NB4 (cell line): ENCODE data around the gene AFF3.

Experiments
- DNase-seq: peaks from one replicate; pipeline ENCODE4 v3.0.0; 2010; ENCODE audit warnings: low read depth
- H3K4me3 ChIP-seq: one replicate; pipeline ENCODE4 v1.5.1; 2011; ENCODE audit warnings: mild to moderate bottlenecking, low read depth, low read length, moderate library complexity
- CTCF ChIP-seq: IDR thresholded peaks from one replicate; pipeline ENCODE4 v1.5.1; 2012; ENCODE audit warnings: low read depth, low read length
- MAX ChIP-seq: IDR thresholded peaks from 2 replicates; pipeline ENCODE4 v1.6.1; 2011; ENCODE audit warnings: low read depth, low read length
- MYC ChIP-seq: IDR thresholded peaks from 2 replicates; pipeline ENCODE4 v1.6.1; 2011; ENCODE audit warnings: low read depth, low read length
- POLR2A ChIP-seq: IDR thresholded peaks from 2 replicates; pipeline ENCODE4 v1.6.1; 2011; ENCODE audit warnings: mild to moderate bottlenecking; ENCODE audit not compliant: insufficient read length; ENCODE audit errors: extremely low read depth

AFF3 gene

GRCh38 chr2:100012561-100012960, 129.8 kb downstream of the AFF3 start:
- TF ChIP-seq CTCF (no peak), MYC (no peak), MAX (no peak), POLR2A (no peak)
- no peak overlapping the region for H3K4me3 ChIP-seq
- DNase-seq = no peak

- TF ChIP-seq POLR2A (no peak), MYC (no peak), CTCF (no peak), MAX (no peak)
- H3K4me3 ChIP-seq = no peak overlapping the region
- DNase-seq = no peak
These were observed 131.1 kb downstream of the AFF3 start for GRCh38 chr2:100011272-100011731.

- H3K4me3 ChIP-seq = no peak overlapping the region
- no peak for DNase-seq
- TF ChIP-seq MYC (no peak), POLR2A (no peak), MAX (no peak), CTCF (no peak)
These were observed 131.8 kb downstream of the AFF3 start for GRCh38 chr2:100010606-100011005.

- TF ChIP-seq CTCF = no peak
- DNase-seq = no peak
- no peak overlapping the region for H3K4me3 ChIP-seq
These were observed 132.6 kb downstream of the AFF3 start for GRCh38 chr2:100009743-100010142.

GRCh38 chr2:100008956-100009355, 133.4 kb downstream of the AFF3 start:
- DNase-seq = peak; percentile 8
- no peak for TF ChIP-seq CTCF
- no peak for TF ChIP-seq MAX
- no peak for TF ChIP-seq POLR2A
- no peak for TF ChIP-seq MYC
- H3K4me3 ChIP-seq = no peak overlapping the region

GRCh38 chr2:100006516-100006915, 135.9 kb downstream of the AFF3 start:
- no peak for DNase-seq
- no peak for TF ChIP-seq CTCF
- TF ChIP-seq POLR2A = no peak
- no peak for TF ChIP-seq MAX
- TF ChIP-seq MYC = no peak
- H3K4me3 ChIP-seq = no peak overlapping the region
